Pancreas (tissue), 10 donors: Measurements from ENCODE around the gene PGK2. TPM values are rescaled to one million over a fixed set of nuclear protein-coding genes. Genes with fewer than 3 reads are reported as not detected.

Experiments
- ATAC-seq, 4 donors: fragments of 200-7000 bp; cut with Tn5 transposase; one replicate each; pipeline versions ENCODE4 v1.8.0 to v1.9.1; 2020; ENCODE audit warnings: mild to moderate bottlenecking in 4 of 4, moderate library complexity in 4 of 4
- DNase-seq, 6 donors: peaks; one replicate each; pipeline ENCODE4 v3.0.0-alpha.2; 2020
- FAIRE-seq: peaks from 2 replicates; lab custom pipeline; 2012; peaks lifted over from hg19 to GRCh38; lab: Jason Lieb, UNC
- H3K27ac ChIP-seq, 4 donors: fragments of 200-600 bp; sonication (generic); 1 replicate in 3 of 4; 2 replicates in 1 of 4; pipeline versions ENCODE4 v1.5.0 to v1.8.0; 2020
- H3K27me3 ChIP-seq, 4 donors: fragments of 200-600 bp; one replicate each; pipeline ENCODE4 v1.8.0; 2021
- H3K36me3 ChIP-seq, 3 donors: fragments of 200-600 bp; sonication (generic) in 1 of 3; one replicate each; pipeline versions ENCODE4 v1.5.0 to v1.8.0; 2020 to 2021
- H3K4me1 ChIP-seq, 3 donors: fragments of 200-600 bp; one replicate each; pipeline ENCODE4 v1.8.0; 2021
- H3K4me3 ChIP-seq, 4 donors: fragments of 200-600 bp; sonication (generic) in 2 of 4; one replicate each; pipeline versions ENCODE4 v1.5.0 to v1.8.0; 2020 to 2021
- H3K9me3 ChIP-seq, 4 donors: fragments of 200-600 bp; one replicate each; pipeline ENCODE4 v1.8.0; 2021
- CTCF ChIP-seq, 4 donors: fragments of 200-600 bp; sonication (generic) in 3 of 4; IDR thresholded peaks; one replicate each; pipeline versions ENCODE4 v1.5.0 to v1.8.0; 2021; ENCODE audit warnings: antibody characterized with exemption in 4 of 4
- WGBS, 2 donors: extraction: QIAGEN DNeasy Blood & Tissue Kit; methylation state at CpG; one replicate each; pipeline ENCODE4 v1.1.7; 2013; 5-methylcytosine and 5-hydroxymethylcytosine counted together
- intact Hi-C, 3 donors: fragments of 100-400 bp; cut with DNase I; formaldehyde crosslinking; loops; one replicate each; pipeline versions ENCODE4 v1.11.1 to v1.14.2; 2022
- polyA plus RNA-seq, 2 donors: library from polyadenylated mRNA; stranded (reverse); fragments of 200-250 nt; gene quantifications; one replicate each; pipeline ENCODE4 v1.2.3, GENCODE V29; 2013
- total RNA-seq, 6 donors: library from RNA; stranded (reverse); fragmentation: NEBNext Ultra II Directional in 4 of 6; extraction: Animal tissue kit (Norgen Biotek cat#: 25700) in 4 of 6; gene quantifications; one replicate each; pipeline versions ENCODE4 v1.2.1 to v1.2.4, GENCODE V29; 2021 to 2023
- donor health status: healthy with polysubstance abuse.
- donor health status: DM: no; HTN: no; CAD: no; lungs with moderate emphysema.
- donor health status: DM: no; HTN: no; CAD: no.
- donor health status: control.
- donor health status: control.
- donor health status: Bipolar disorder and iron deficiency.
- donor health status: DM: yes; HTN: yes; CAD: no.
- donor health status: DM: no; HTN: no; CAD: no.
- donor health status: DM: no; HTN: no; CAD: no.
- donor health status: DM: yes; HTN: yes; CAD: no.

Gene PGK2
- total and polyA plus RNA-seq, 8 donors, result not detected

- H3K9me3 ChIP-seq, result no peaks in the 10 kb centered on the region
- TF ChIP-seq CTCF (IDR thresholded peaks at IDR 0.05), result no peak
- no peak overlapping the region for H3K27ac ChIP-seq
- no peaks in the 10 kb centered on the region for H3K27me3 ChIP-seq
- no peaks in the 10 kb centered on the region for H3K36me3 ChIP-seq
- H3K4me3 ChIP-seq, result no peak overlapping the region
- H3K4me1 ChIP-seq, result peaks cover 0 to 4% (median 0%) of the 10 kb centered on the region in 3 donors
- DNase-seq (no peak), ATAC-seq (no peak), FAIRE-seq (no peak)
- intact Hi-C loops, result no loop called here
These were observed 12.0 kb downstream of the PGK2 start for GRCh38 chr6:49775043-49775442.

- Histone ChIP-seq H3K36me3 (no peaks in the 10 kb centered on the region), H3K4me1 (peaks cover 0 to 6% (median 0%) of the 10 kb centered on the region in 3 donors), H3K27ac (no peak overlapping the region), H3K4me3 (no peak overlapping the region), H3K27me3 (no peaks in the 10 kb centered on the region), H3K9me3 (no peaks in the 10 kb centered on the region)
- FAIRE-seq (no peak), DNase-seq (no peak), ATAC-seq (no peak)
- 45 to 74% methylated on average over 5 of the region's 5 CpGs for WGBS, 2 donors
- no peak for TF ChIP-seq CTCF (IDR thresholded peaks at IDR 0.05)
- intact Hi-C loops, result no loop called here
These were observed 14.8 kb downstream of the PGK2 start for GRCh38 chr6:49772285-49772684.

- Histone ChIP-seq H3K36me3 (no peaks in the 10 kb centered on the region), H3K27ac (no peak overlapping the region), H3K4me3 (no peak overlapping the region), H3K27me3 (no peaks in the 10 kb centered on the region), H3K9me3 (no peaks in the 10 kb centered on the region), H3K4me1 (peaks cover 0 to 6% (median 0%) of the 10 kb centered on the region in 3 donors)
- WGBS, 2 donors, result 57 to 70% methylated on average over 2 of the region's 2 CpGs
- FAIRE-seq, result no peak
- TF ChIP-seq CTCF (IDR thresholded peaks at IDR 0.05), result no peak
- ATAC-seq, result no peak
- intact Hi-C loops, result no loop called here
- no peak for DNase-seq
These were observed 20.3 kb downstream of the PGK2 start for GRCh38 chr6:49766762-49767161.

- no peaks in the 10 kb centered on the region for H3K27me3 ChIP-seq
- no peak for TF ChIP-seq CTCF (IDR thresholded peaks at IDR 0.05)
- H3K27ac ChIP-seq, result no peak overlapping the region
- DNase-seq (no peak), FAIRE-seq (no peak), ATAC-seq (peak in 3 of 4 donors; percentile 39 to 56 (median 45))
- no peaks in the 10 kb centered on the region for H3K9me3 ChIP-seq
- no peaks in the 10 kb centered on the region for H3K4me1 ChIP-seq
- H3K4me3 ChIP-seq, result no peak overlapping the region
- intact Hi-C loops, result no loop called here
- H3K36me3 ChIP-seq, result no peaks in the 10 kb centered on the region
- 13 to 19% methylated on average over 2 of the region's 2 CpGs for whole genome bisulfite sequencing, 2 donors
These were observed 22.4 kb downstream of the PGK2 start for GRCh38 chr6:49764571-49765236.

GRCh38 chr6:49744259-49744658 is 42.8 kb downstream of the PGK2 start, which contains the start of gene CRISP3:
CRISP3 (minus strand) TSS chr6:49744388; CDS start chr6:49744367, 21 bp downstream.
- no peaks in the 10 kb centered on the region for H3K4me1 ChIP-seq
- H3K36me3 ChIP-seq, result no peaks in the 10 kb centered on the region
- 33 to 43% methylated on average over 1 of the region's 1 CpG for WGBS, 2 donors
- ATAC-seq (peak in 1 of 4 donors; percentile 44), DNase-seq (no peak), FAIRE-seq (no peak)
- no peaks in the 10 kb centered on the region for H3K9me3 ChIP-seq
- H3K27me3 ChIP-seq, result no peaks in the 10 kb centered on the region
- no peak within 1 kb of the TSS for H3K4me3 ChIP-seq
- intact Hi-C loops, result no loop called here
- no peak for TF ChIP-seq CTCF (IDR thresholded peaks at IDR 0.05)
- H3K27ac ChIP-seq, result no peak within 1 kb of the TSS
